ENCODE measurements around the gene PEF1. TPM values are rescaled to one million over a fixed set of nuclear protein-coding genes. Genes with fewer than 3 reads are reported as not detected.

The PEF1 gene
- total and polyA plus RNA-seq, 2 donors (not counting 3 experiments of a cell fraction or from before 2014, with no cell fraction given): 73.3 to 161 TPM

DNA sequence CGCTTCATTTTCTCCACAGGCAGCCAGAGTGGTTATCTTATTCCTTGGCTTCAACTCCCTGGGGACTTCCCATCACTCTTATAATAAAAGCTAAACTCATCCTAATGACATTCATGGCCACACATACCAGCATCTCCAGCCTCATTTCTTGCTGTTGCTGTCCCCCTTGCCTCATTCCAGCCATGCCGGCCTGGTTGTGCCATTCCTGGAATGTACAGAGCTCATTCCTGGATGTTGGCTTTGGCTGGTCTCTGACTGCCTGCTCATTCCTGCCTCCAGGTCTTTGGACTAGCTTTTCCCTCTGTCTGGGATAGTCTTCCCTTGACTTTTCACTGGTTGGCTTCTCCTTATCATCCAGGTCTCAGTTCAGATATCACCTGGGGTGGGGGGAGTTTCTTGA, 2.4 kb upstream of the PEF1 start:
- dilution Hi-C loops (cut with MboI; ENCODE audit: extremely low pct_ligation_motif_present, low sequenced_read_pairs): no loop called here
- Histone ChIP-seq H3K9me1 (replicated peaks; ENCODE audit: control insufficient read depth, extremely low read depth, insufficient read depth, low read length) (no peaks in the 10 kb centered on the region), H3K9me3 (replicated peaks; ENCODE audit: control insufficient read depth, insufficient read depth, low read length) (no peaks in the 10 kb centered on the region), H4K20me1 (replicated peaks; ENCODE audit: control insufficient read depth, extremely low read depth, insufficient read depth, low read length) (no peaks in the 10 kb centered on the region), H3K79me2 (ENCODE audit: control insufficient read depth, insufficient read depth, low read length) (peaks cover 20% of the 10 kb centered on the region), H3K36me3 (ENCODE audit: control insufficient read depth in 2 of 2, extremely low read depth in 1 of 2, insufficient read depth in 2 of 2, low read length in 2 of 2) (no peaks in the 10 kb centered on the region), H3K27ac (ENCODE audit: insufficient read depth, low read depth, low read length) (no peak overlapping the region), H3K9ac (replicated peaks; ENCODE audit: extremely low read depth, insufficient read depth, low read length) (no peak overlapping the region), H3K4me3 (replicated peaks in 1 of 3; ENCODE audit: insufficient read depth in 1 of 3, low read depth in 1 of 3, low read length in 3 of 3) (no peak overlapping the region), H3K27me3 (ENCODE audit: control insufficient read depth in 2 of 2, insufficient read depth in 2 of 2, low read length in 2 of 2) (no peaks in the 10 kb centered on the region), H2AFZ (ENCODE audit: low read depth, low read length) (no peak overlapping the region), H3K4me1 (ENCODE audit: control insufficient read depth, extremely low read depth, insufficient read depth, low read length) (peaks cover 14% of the 10 kb centered on the region), H3K4me2 (ENCODE audit: insufficient read depth, low read length) (no peak overlapping the region)
- no TSS peak for BruUV-seq (replicated peaks)
- DNase-seq (ENCODE audit: low read depth, low spot score): no peak
- no peak for FAIRE-seq
- ChIA-PET POLR2A (no interaction called here), CTCF (interaction anchor here (1.0 to 1.7 kb wide), 3 partner anchors 10 to 98 kb away, joined by 3 read pairs; no protein-coding TSS in a partner anchor)
- TF ChIP-seq FOS (IDR thresholded peaks at IDR 0.05; ENCODE audit: borderline replicate concordance, insufficient read depth, low read length) (no peak), POLR2A (IDR thresholded peaks at IDR 0.05; ENCODE audit: low read depth, low read length) (no peak), POLR2AphosphoS5 (IDR thresholded peaks at IDR 0.05; ENCODE audit: insufficient read depth, low read depth, low read length) (no peak), MYC (IDR thresholded peaks at IDR 0.05; ENCODE audit: low read depth, low read length) (no peak), EZH2 (IDR thresholded peaks at IDR 0.05; ENCODE audit: borderline replicate concordance, low read depth, low read length, severe bottlenecking) (no peak), GATA2 (IDR thresholded peaks at IDR 0.05; ENCODE audit: insufficient read depth, insufficient read length, low read depth, low read length) (no peak), JUN (IDR thresholded peaks at IDR 0.05; ENCODE audit: borderline replicate concordance, insufficient read depth, insufficient read length, low read depth) (no peak)
- TF ChIP-seq, protein P1, sequence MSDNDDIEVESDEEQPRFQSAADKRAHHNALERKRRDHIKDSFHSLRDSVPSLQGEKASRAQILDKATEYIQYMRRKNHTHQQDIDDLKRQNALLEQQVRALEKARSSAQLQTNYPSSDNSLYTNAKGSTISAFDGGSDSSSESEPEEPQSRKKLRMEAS (IDR thresholded peaks at IDR 0.05; ENCODE audit: insufficient read depth, insufficient read length): no peak
- TF ChIP-seq, protein P2, sequence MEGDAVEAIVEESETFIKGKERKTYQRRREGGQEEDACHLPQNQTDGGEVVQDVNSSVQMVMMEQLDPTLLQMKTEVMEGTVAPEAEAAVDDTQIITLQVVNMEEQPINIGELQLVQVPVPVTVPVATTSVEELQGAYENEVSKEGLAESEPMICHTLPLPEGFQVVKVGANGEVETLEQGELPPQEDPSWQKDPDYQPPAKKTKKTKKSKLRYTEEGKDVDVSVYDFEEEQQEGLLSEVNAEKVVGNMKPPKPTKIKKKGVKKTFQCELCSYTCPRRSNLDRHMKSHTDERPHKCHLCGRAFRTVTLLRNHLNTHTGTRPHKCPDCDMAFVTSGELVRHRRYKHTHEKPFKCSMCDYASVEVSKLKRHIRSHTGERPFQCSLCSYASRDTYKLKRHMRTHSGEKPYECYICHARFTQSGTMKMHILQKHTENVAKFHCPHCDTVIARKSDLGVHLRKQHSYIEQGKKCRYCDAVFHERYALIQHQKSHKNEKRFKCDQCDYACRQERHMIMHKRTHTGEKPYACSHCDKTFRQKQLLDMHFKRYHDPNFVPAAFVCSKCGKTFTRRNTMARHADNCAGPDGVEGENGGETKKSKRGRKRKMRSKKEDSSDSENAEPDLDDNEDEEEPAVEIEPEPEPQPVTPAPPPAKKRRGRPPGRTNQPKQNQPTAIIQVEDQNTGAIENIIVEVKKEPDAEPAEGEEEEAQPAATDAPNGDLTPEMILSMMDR (IDR thresholded peaks at IDR 0.05; ENCODE audit: extremely low read depth in 1 of 2, insufficient read depth in 1 of 2, low read depth in 1 of 2, low read length in 2 of 2): no peak
- intact Hi-C loops (cut with micrococcal nuclease): loop anchor here (10.0 kb wide), 1 partner anchor 288 kb away; the partner anchor contains the start of gene PTP4A2
